Activated CD8-positive, alpha-beta memory T cell treated with anti-CD3 and anti-CD28 coated beads, Interleukin-2, amount 50 U/mL, for 4 hours (primary cell): ENCODE data around the gene CACHD1.
"Not testable (repeated sequence)": the region's sequence is repeated elsewhere in the genome, so short reads cannot be mapped to it uniquely, and the experiment has no call there.

Experiments used
- DNase-seq: peaks from one replicate; pipeline ENCODE4 v3.0.0-alpha.2; 2020

CACHD1 gene

GRCh38 chr1:64675718-64676345 lies 205.9 kb downstream of the CACHD1 start:
- no peak for DNase-seq

- no peak for DNase-seq
These were observed 206.5 kb downstream of the CACHD1 start for GRCh38 chr1:64676386-64676785.

GRCh38 chr1:64677532-64677931 lies 207.6 kb downstream of the CACHD1 start:
- no peak for DNase-seq

- no peak for DNase-seq
These were observed 208.4 kb downstream of the CACHD1 start for GRCh38 chr1:64678366-64678765.

GRCh38 chr1:64679177-64679576 lies 209.2 kb downstream of the CACHD1 start:
- DNase-seq: no peak

GRCh38 chr1:64680599-64680998 lies 210.7 kb downstream of the CACHD1 start:
- DNase-seq: no peak

GRCh38 chr1:64681043-64681442 lies 211.1 kb downstream of the CACHD1 start:
- no peak for DNase-seq

- DNase-seq: no peak
These were observed 213.5 kb downstream of the CACHD1 start for GRCh38 chr1:64683419-64683818.

DNA sequence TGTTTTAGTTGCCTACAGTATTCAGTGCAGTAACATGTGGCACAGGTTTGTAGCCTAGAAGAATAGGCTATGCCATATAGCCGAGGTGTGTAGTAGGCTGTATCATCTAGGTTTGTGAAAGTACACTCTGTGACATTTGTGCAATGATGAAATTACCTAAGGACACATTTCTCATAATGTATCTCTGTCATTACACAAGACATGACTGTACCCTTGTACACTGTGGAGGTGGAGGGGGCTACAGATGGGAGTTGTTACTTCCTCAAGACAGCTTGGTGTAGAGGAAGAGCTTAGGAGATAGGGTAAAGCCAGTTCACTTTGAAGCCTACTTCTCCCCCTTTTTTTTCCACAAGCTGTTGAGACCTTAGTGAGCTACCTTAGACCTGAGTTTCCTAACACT lies 215.3 kb downstream of the CACHD1 start:
- no peak for DNase-seq

GRCh38 chr1:64685765-64686341 lies 215.9 kb downstream of the CACHD1 start:
- no peak for DNase-seq

- DNase-seq: peak; percentile 26
These were observed 217.1 kb downstream of the CACHD1 start for GRCh38 chr1:64686828-64687724.

DNA sequence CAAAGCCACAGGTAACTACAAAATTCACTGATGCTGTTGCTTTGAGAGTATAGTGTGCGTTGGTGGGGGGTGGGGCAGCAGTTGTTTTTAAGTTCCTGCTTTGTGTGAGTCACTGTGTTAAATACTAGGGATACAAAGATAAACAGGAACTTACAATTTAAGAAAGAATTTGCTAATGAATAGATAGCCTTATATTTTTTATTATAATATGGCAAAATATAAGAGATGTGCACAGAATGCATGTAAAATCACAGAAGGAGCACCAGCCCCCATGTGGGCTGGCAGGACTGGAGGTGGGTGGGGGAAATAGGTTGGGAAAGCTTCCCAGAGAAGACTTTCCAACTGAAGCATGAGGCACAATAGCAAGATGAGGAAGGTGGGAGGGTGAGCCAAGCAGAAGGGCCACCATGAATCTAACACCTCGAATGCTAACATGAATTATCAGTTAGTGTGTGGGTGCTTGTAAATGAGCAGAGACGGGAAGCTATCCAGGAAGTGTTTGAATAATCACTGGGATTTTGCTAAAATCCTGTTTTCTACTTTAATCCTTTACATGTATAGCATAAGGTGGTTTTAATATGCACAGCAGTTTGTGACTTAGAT lies 217.9 kb downstream of the CACHD1 start:
- DNase-seq: no peak

- no peak for DNase-seq
These were observed 221.7 kb downstream of the CACHD1 start for GRCh38 chr1:64691626-64692025.

DNA sequence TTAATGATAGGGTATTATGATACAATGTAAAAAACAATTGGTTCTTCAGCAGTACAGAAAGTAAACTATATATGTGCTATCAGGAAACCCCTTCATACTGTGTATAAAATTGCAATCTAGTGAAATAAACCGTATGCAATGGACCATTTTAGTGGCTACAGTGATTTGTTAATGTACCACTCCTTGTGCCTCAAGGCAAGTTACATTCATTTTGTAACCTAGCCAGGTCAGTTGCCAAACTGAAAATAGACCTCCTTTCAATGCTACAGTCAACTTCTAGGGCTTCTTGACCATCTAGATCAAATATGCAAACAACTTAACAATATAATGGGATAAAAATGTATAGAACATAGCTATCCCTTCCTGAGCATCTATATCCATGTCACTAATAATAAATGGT lies 223.0 kb downstream of the CACHD1 start:
- DNase-seq: no peak

DNA sequence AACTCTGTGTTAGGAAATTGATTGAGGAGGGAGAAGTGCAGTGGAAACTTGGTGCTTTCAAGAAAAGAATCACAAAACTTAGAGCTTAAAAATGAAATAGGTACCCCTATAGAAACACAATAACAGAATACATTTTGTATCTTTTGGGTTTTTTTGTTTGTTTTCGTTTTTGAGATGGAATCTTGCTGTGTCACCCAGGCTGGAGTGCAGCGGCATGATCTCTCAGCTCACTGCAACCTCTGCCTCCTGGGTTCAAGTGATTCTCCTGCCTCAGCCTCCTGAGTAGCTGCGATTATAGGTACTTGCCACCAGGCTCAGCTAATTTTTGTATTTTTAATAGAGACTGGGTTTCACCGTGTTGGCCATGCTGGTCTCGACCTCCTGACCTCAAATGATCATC lies 223.5 kb downstream of the CACHD1 start:
- no peak for DNase-seq

DNA sequence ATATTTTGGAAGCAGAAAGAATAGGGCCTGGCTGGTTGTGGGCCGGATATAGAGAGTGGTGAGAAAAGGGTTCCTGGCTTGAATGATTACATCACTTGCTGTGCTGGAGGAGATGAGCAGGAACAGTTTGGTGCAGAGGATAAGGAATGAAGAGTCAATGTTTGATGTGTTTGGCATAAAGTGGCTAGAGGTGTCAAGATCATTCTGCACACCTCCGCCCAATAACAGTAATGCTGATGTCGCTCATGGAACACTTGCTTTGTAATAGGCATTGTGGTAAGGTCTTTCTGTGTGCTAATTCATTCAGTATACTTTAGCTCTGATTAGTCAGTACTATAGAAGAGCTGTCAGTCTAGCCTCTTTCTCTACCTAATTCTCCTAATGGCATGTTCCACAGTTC lies 226.9 kb downstream of the CACHD1 start:
- DNase-seq: no peak

GRCh38 chr1:64699327-64699726 lies 229.4 kb downstream of the CACHD1 start:
- DNase-seq: no peak

DNA sequence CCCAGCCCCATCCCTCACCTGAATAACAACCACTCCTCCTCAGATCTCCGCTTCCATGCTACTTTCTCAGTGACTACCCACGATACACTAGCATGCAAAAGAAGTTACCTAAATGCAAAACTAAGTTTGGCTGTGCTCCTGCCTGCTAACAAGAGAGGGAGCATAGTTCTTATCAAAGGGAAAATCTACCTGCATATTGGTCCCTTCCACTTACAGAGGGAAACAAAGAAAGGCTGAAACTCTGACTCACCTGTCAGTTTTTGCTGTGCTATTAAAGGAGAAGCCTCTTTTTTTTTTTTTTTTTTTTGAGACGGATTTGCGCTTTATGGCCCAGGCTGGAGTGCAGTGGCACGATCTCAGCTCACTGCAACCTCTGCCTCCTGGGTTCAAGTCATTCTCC lies 231.1 kb downstream of the CACHD1 start:
- DNase-seq: no peak

DNA sequence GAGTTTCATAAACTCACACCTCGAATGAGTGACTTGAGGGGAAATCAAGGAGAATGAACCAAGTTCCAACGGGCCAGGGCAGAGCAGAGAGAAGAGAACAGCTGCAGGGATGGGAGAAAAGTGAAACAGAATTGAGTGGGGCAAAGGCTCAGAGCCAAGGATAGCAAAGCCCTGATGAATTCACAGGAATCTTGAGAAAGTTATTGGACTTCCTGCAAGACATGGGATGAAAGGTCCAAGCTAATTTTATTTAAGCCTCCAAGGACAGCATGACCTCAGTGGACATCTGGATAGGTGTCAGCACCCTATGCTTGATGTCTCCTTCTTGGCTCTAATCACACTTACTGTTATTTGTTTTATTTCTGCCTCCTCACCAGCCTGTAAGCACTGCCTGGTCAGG lies 232.0 kb downstream of the CACHD1 start:
- no peak for DNase-seq

DNA sequence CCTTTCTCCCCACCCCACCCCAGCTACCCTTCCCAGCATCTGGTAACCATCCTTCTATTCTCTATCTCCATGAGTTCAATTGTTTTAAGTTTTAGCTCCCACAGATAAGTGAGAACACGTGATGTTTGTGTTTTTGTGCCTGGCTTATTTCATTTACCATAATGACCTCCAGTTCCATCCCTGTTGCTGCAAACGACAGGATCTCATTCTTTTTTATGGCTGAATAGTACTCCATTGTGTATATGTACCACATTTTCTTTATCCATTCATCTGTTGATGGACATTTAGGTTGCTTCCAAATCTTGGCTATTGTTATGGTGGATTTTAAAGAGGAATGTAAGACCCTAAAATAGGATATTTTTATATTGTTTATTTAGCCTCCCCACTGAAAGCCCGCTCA lies 232.7 kb downstream of the CACHD1 start:
- DNase-seq: not testable (repeated sequence)

DNA sequence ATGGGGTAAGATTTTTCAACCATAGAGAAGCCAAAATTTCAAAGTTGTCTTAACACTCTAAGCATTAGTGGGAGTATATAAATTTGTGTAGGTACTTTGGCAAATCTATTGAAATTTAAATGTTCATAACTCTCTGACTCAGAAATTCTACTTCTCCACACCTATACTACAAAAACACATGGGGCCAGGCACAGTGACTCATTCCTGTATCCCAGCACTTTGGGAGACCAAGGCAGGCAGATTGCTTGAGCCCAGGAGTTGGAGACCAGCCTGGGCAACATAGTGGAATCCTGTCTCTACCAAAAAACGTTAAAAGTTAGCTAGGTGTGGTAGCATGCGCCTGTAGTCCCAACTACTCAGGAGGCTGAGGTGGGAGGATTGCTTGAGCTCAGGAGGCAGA lies 233.7 kb downstream of the CACHD1 start:
- no peak for DNase-seq

DNA sequence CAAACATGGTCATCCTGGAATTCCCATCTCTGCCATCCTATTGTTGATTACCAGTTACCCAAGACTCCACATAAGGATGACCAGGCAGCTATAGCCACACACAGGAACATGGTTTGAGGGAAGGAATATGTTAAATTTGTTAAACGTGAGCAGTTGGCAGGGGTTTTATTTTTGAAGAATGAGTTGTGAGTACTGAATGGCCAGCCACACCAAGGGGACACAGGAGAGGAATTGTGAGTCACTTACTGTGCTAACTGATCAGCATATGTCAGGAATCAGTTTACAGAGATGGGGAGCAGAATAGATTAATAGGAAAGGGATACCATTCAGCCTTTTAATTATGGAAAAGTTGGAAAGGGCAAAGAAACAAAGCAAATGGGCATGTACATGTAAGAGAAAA lies 235.7 kb downstream of the CACHD1 start:
- no peak for DNase-seq

DNA sequence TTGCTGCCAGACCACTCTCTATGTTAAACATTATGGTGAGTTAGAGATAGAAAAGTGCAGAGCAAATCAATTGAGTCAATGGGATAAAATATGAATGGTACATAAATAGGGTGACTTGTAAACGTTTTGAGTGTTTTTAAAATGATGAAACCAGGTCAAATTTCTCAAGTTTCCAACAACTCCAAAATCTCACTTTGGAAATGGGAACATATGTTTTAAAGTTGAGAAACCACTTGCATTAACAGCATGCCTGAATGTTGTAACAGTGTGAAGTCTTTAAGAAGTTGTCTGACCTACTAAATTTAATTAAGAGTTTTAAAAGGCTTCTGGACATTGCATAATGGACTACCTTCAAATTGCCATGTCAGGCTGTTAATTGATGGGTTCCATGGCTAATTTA lies 241.3 kb downstream of the CACHD1 start:
- no peak for DNase-seq

GRCh38 chr1:64712049-64712448 lies 242.1 kb downstream of the CACHD1 start:
- DNase-seq: no peak
